ENCODE measurements around the gene BAZ2B.

DNA sequence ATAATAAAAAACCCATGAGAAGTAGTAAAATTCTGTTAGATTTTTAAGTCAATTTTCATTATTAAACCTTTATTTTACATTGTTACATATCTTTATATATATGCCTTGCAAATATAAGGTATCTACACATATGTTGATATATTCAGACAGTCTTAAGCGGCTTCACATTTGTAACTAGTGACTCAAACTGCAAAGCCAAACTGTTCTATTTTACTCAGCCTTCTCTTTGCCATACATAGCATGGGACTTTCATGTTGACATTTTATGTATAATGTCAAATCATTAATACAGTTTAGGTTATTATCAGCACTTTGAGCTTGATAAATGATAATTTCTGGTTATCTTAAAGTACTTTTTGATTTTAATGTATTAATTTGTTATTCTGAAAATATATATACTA is 204.9 kb downstream of the BAZ2B start:
- no peak for TF ChIP-seq CTCF (IDR thresholded peaks at IDR 0.05)
- no peak for TF ChIP-seq POLR2A (IDR thresholded peaks at IDR 0.05)

All from testis (tissue), 2 donors.